ENCODE measurements around the gene SETBP1.

GRCh38 chr18:44671914-44672313, 8.8 kb upstream of the SETBP1 start:
- no peak for TF ChIP-seq ZNF501 (tag by site-specific recombination; IDR thresholded peaks at IDR 0.05)
- no peak for TF ChIP-seq REST (tag by site-specific recombination; IDR thresholded peaks at IDR 0.05)
- no peak for TF ChIP-seq ZNF302 (tag by site-specific recombination; IDR thresholded peaks at IDR 0.05; ENCODE audit: low read depth)
- TF ChIP-seq PATZ1 (tag by site-specific recombination; IDR thresholded peaks at IDR 0.05): no peak
- no peak for TF ChIP-seq ZNF24 (tag by site-specific recombination; IDR thresholded peaks at IDR 0.05)
- no peak for TF ChIP-seq ZNF394 (tag by site-specific recombination; IDR thresholded peaks at IDR 0.05; ENCODE audit: borderline replicate concordance)
